KMS-11 (cell line): ENCODE measurements around the gene KLK2.

Source experiments
- H2AFZ ChIP-seq: fragments of 200-600 bp; sonication (generic); 2 replicates; pipeline ENCODE4 v1.6.1; 2016; ENCODE audit warnings: antibody characterized with exemption, mixed run types, low read depth
- H3K27ac ChIP-seq: fragments of 200-600 bp; sonication (generic); 2 replicates; pipeline ENCODE4 v1.6.1; 2016; ENCODE audit warnings: mild to moderate bottlenecking, mixed run types
- H3K27me3 ChIP-seq: fragments of 200-600 bp; sonication (generic); 2 replicates; pipeline ENCODE4 v1.6.1; 2017; ENCODE audit warnings: mild to moderate bottlenecking, low read depth, mixed run types, moderate library complexity; ENCODE audit not compliant: insufficient read depth
- H3K36me3 ChIP-seq: fragments of 200-600 bp; sonication (generic); 2 replicates; pipeline ENCODE4 v1.6.1; 2017; ENCODE audit warnings: mild to moderate bottlenecking, mixed run types; ENCODE audit not compliant: insufficient read depth
- H3K4me1 ChIP-seq: fragments of 200-600 bp; sonication (generic); 2 replicates; pipeline ENCODE4 v1.6.1; 2016; ENCODE audit warnings: mild to moderate bottlenecking, low read depth, mixed run types; ENCODE audit not compliant: poor library complexity, severe bottlenecking
- H3K4me2 ChIP-seq: fragments of 200-600 bp; sonication (generic); 2 replicates; pipeline ENCODE4 v1.7.0; 2016; ENCODE audit warnings: mild to moderate bottlenecking, mixed run types
- H3K4me3 ChIP-seq: fragments of 200-600 bp; sonication (generic); IDR thresholded peaks from 2 replicates; pipeline ENCODE4 v1.6.1; 2017; ENCODE audit warnings: low read depth, low read length, mixed read lengths; ENCODE audit not compliant: insufficient read depth
- H3K79me2 ChIP-seq: fragments of 200-600 bp; sonication (generic); 2 replicates; pipeline ENCODE4 v1.6.1; 2016; ENCODE audit warnings: low read depth, mixed run types; ENCODE audit not compliant: insufficient read depth
- H3K9ac ChIP-seq: fragments of 200-600 bp; sonication (generic); 2 replicates; pipeline ENCODE4 v1.6.1; 2016; ENCODE audit warnings: mild to moderate bottlenecking, mixed run types
- H4K20me1 ChIP-seq: fragments of 200-600 bp; sonication (generic); 2 replicates; pipeline ENCODE4 v1.6.1; 2016; ENCODE audit warnings: mild to moderate bottlenecking, mixed run types; ENCODE audit not compliant: insufficient read depth
- TF ChIP-seq, protein P1 (sequence below): fragments of 200-600 bp; sonication (generic); conservative IDR thresholded peaks from 2 replicates; pipeline ENCODE4 v1.6.1; 2017; ENCODE audit warnings: low read depth, mild to moderate bottlenecking, antibody characterized with exemption, low read length, moderate library complexity, mixed read lengths

Gene KLK2

GRCh38 chr19:50873056-50873455, at the start of gene KLK2:
TSS of gene KLK2 (plus strand) at chr19:50873439. CDS start at chr19:50873474, 35 bp downstream.
- Histone ChIP-seq H4K20me1 (no peaks in the 10 kb centered on the region), H3K27me3 (no peaks in the 10 kb centered on the region; the same call in 1 of the 2 replicates), H3K4me1 (no peaks in the 10 kb centered on the region), H3K9ac (no peak within 1 kb of the TSS), H3K27ac (no peak within 1 kb of the TSS), H3K36me3 (no peaks in the 10 kb centered on the region), H2AFZ (no peak within 1 kb of the TSS), H3K4me3 (no peak within 1 kb of the TSS), H3K79me2 (no peaks in the 10 kb centered on the region), H3K4me2 (no peak within 1 kb of the TSS)
- TF ChIP-seq, protein P1, sequence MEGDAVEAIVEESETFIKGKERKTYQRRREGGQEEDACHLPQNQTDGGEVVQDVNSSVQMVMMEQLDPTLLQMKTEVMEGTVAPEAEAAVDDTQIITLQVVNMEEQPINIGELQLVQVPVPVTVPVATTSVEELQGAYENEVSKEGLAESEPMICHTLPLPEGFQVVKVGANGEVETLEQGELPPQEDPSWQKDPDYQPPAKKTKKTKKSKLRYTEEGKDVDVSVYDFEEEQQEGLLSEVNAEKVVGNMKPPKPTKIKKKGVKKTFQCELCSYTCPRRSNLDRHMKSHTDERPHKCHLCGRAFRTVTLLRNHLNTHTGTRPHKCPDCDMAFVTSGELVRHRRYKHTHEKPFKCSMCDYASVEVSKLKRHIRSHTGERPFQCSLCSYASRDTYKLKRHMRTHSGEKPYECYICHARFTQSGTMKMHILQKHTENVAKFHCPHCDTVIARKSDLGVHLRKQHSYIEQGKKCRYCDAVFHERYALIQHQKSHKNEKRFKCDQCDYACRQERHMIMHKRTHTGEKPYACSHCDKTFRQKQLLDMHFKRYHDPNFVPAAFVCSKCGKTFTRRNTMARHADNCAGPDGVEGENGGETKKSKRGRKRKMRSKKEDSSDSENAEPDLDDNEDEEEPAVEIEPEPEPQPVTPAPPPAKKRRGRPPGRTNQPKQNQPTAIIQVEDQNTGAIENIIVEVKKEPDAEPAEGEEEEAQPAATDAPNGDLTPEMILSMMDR: no peak

GRCh38 chr19:50826492-50827240, 46.6 kb upstream of the KLK2 start:
- no peak overlapping the region for H2AFZ ChIP-seq
- H3K4me1 ChIP-seq: no peaks in the 10 kb centered on the region
- no peak overlapping the region for H3K27ac ChIP-seq
- H4K20me1 ChIP-seq: no peaks in the 10 kb centered on the region
- H3K27me3 ChIP-seq: peaks cover 22% of the 10 kb centered on the region
- no peak overlapping the region for H3K4me2 ChIP-seq
- H3K79me2 ChIP-seq: no peaks in the 10 kb centered on the region
- H3K9ac ChIP-seq: no peak overlapping the region
- no peak overlapping the region for H3K4me3 ChIP-seq
- TF ChIP-seq, protein P1: no peak
- H3K36me3 ChIP-seq: no peaks in the 10 kb centered on the region

- TF ChIP-seq, protein P1: no peak
- Histone ChIP-seq H3K4me2 (no peak overlapping the region), H3K9ac (no peak overlapping the region), H4K20me1 (no peaks in the 10 kb centered on the region), H3K27ac (no peak overlapping the region), H3K79me2 (no peaks in the 10 kb centered on the region), H3K36me3 (no peaks in the 10 kb centered on the region), H3K27me3 (peaks cover 22% of the 10 kb centered on the region), H3K4me1 (no peaks in the 10 kb centered on the region), H2AFZ (no peak overlapping the region), H3K4me3 (no peak overlapping the region)
Observed at GRCh38 chr19:50827476-50827875, 45.8 kb upstream of the KLK2 start.

GRCh38 chr19:50829801-50830200, 43.4 kb upstream of the KLK2 start:
- Histone ChIP-seq H3K36me3 (no peaks in the 10 kb centered on the region), H3K79me2 (no peaks in the 10 kb centered on the region)

More at GRCh38 chr19:50829801-50830200, 43.4 kb upstream of the KLK2 start:
- Histone ChIP-seq H3K27me3 (peaks cover 14% of the 10 kb centered on the region; the same call in 1 of the 2 replicates), H3K27ac (no peak overlapping the region), H3K4me2 (no peak overlapping the region), H4K20me1 (no peaks in the 10 kb centered on the region), H3K9ac (no peak overlapping the region), H3K4me3 (no peak overlapping the region), H2AFZ (no peak overlapping the region), H3K4me1 (no peaks in the 10 kb centered on the region)
- TF ChIP-seq, protein P1: no peak
